ENCODE data around the gene RTCA.
"Not testable (repeated sequence)": the region's sequence is repeated elsewhere in the genome, so short reads cannot be mapped to it uniquely, and the experiment has no call there.

- not testable (repeated sequence) for TF ChIP-seq CTCF, EZH2, EZH2phosphoT487 (IDR thresholded peaks at IDR 0.05)
Observed at GRCh38 chr1:100256273-100256672, 9.7 kb upstream of the RTCA start.

All from neural progenitor cell (in vitro differentiated cells).